GM10266 (cell line): Measurements from ENCODE around the gene C11orf97.
A peak's percentile ranks its signal among the peaks of the same experiment; 100 is the strongest.

Experiments
- DNase-seq: peaks from one replicate; pipeline ENCODE4 v3.0.0; 2012; ENCODE audit errors: extremely low spot score
- CTCF ChIP-seq: IDR thresholded peaks from 2 replicates; pipeline ENCODE4 v1.5.1; 2012; ENCODE audit warnings: mild to moderate bottlenecking, low read depth; ENCODE audit not compliant: control insufficient read depth, insufficient read depth; ENCODE audit errors: missing control alignments

C11orf97 gene

GRCh38 chr11:94511932-94512781 lies at the start of gene C11orf97:
Gene C11orf97 (plus strand): TSS chr11:94512461. CDS start chr11:94512529, 68 bp downstream.
- peak; percentile 21 for DNase-seq

GRCh38 chr11:94469416-94469815 lies 42.8 kb upstream of the C11orf97 start:
- TF ChIP-seq CTCF, result no peak
- DNase-seq, result peak; percentile 16

More at GRCh38 chr11:94511932-94512781, at the start of gene C11orf97:
- TF ChIP-seq CTCF, result no peak

GRCh38 chr11:94472916-94473799 lies 39.1 kb upstream of the C11orf97 start:
- peak; percentile 46 for DNase-seq

GRCh38 chr11:94477624-94478023 lies 34.6 kb upstream of the C11orf97 start:
- TF ChIP-seq CTCF, result no peak
- DNase-seq, result no peak

More at GRCh38 chr11:94472916-94473799, 39.1 kb upstream of the C11orf97 start:
- TF ChIP-seq CTCF, result no peak

GRCh38 chr11:94481342-94481741 lies 30.9 kb upstream of the C11orf97 start:
- DNase-seq, result no peak
- no peak for TF ChIP-seq CTCF

- TF ChIP-seq CTCF, result no peak
- no peak for DNase-seq
Observed at GRCh38 chr11:94486068-94486467, 26.2 kb upstream of the C11orf97 start.
